HEK293 (cell line): ENCODE data around the gene HTR2A.

Source experiments
- CTCF ChIA-PET: fragments of 350-600 bp; formaldehyde crosslinking; extraction: SDS; loops from one replicate; lab custom pipeline; 2021; ENCODE audit warnings: antibody characterized with exemption; lab: Yijun Ruan, JAX
- POLR2A ChIA-PET: fragments of 300-600 bp; formaldehyde crosslinking; extraction: SDS; loops from one replicate; lab custom pipeline; 2020; ENCODE audit warnings: antibody characterized with exemption, inconsistent platforms; lab: Yijun Ruan, JAX
- H3K27ac ChIP-seq: fragments of 200-500 bp; sonication (Bioruptor generic); 2 replicates; pipeline ENCODE4 v1.5.1; 2014; ENCODE audit warnings: low read depth, low read length, control low read depth, inconsistent platforms; ENCODE audit errors: extremely low read depth
- H3K36me3 ChIP-seq, 2 experiments: fragments of 200-500 bp in 1 of 2; sonication (Bioruptor generic) in 1 of 2; 1 replicate in 1 of 2; 2 replicates in 1 of 2; pipeline ENCODE4 v1.5.1; 2014 to 2017; ENCODE audit warnings: inconsistent platforms in 2 of 2, low read length in 2 of 2; ENCODE audit not compliant: control insufficient read depth in 2 of 2, insufficient read depth in 1 of 2
- H3K4me1 ChIP-seq: fragments of 200-500 bp; sonication (Bioruptor generic); 2 replicates; pipeline ENCODE4 v1.5.1; 2014; ENCODE audit warnings: mild to moderate bottlenecking, low read length, inconsistent platforms; ENCODE audit not compliant: control insufficient read depth, insufficient read depth
- H3K4me3 ChIP-seq: 2 replicates; pipeline ENCODE4 v1.5.1; 2011; ENCODE audit warnings: low read depth, mild to moderate bottlenecking, control low read depth, low read length, moderate library complexity
- H3K9me3 ChIP-seq: fragments of 200-500 bp; sonication (Bioruptor generic); 2 replicates; pipeline ENCODE4 v1.5.1; 2014; ENCODE audit warnings: low read depth, low read length, inconsistent platforms; ENCODE audit not compliant: control insufficient read depth, insufficient read depth
- AEBP2 ChIP-seq: fragments of 450-650 bp; formaldehyde crosslinking; IDR thresholded peaks from 2 replicates; pipeline ENCODE4 v1.5.1; 2016; ENCODE audit warnings: missing biosample characterization, missing genetic modification characterization, borderline replicate concordance
- GLIS2 ChIP-seq: fragments of 450-650 bp; formaldehyde crosslinking; IDR thresholded peaks from 2 replicates; pipeline ENCODE4 v1.5.1; 2016; ENCODE audit warnings: missing biosample characterization, missing genetic modification characterization
- KLF9 ChIP-seq: fragments of 450-650 bp; formaldehyde crosslinking; IDR thresholded peaks from 2 replicates; pipeline ENCODE4 v1.5.1; 2016; ENCODE audit warnings: missing biosample characterization, missing genetic modification characterization, low read depth
- PATZ1 ChIP-seq: fragments of 450-650 bp; formaldehyde crosslinking; IDR thresholded peaks from 2 replicates; pipeline ENCODE4 v1.5.1; 2016; ENCODE audit warnings: missing biosample characterization, missing genetic modification characterization
- SCRT1 ChIP-seq: fragments of 450-650 bp; formaldehyde crosslinking; IDR thresholded peaks from 2 replicates; pipeline ENCODE4 v1.5.1; 2016; ENCODE audit warnings: missing biosample characterization, missing genetic modification characterization, borderline replicate concordance
- SCRT2 ChIP-seq: fragments of 450-650 bp; formaldehyde crosslinking; IDR thresholded peaks from 2 replicates; pipeline ENCODE4 v1.5.1; 2016; ENCODE audit warnings: missing biosample characterization, missing genetic modification characterization
- SP7 ChIP-seq: fragments of 450-650 bp; formaldehyde crosslinking; IDR thresholded peaks from 2 replicates; pipeline ENCODE4 v1.5.1; 2016; ENCODE audit warnings: missing biosample characterization, missing genetic modification characterization
- TRIM28 ChIP-seq: IDR thresholded peaks from 2 replicates; pipeline ENCODE4 v1.6.1; 2011; ENCODE audit warnings: low read length, control low read depth, borderline replicate concordance
- ZBTB26 ChIP-seq: fragments of 450-650 bp; formaldehyde crosslinking; optimal IDR thresholded peaks from 2 replicates; pipeline ENCODE3; 2016; ENCODE audit warnings: missing biosample characterization, mild to moderate bottlenecking, missing genetic modification characterization
- ZFP3 ChIP-seq: fragments of 450-650 bp; formaldehyde crosslinking; IDR thresholded peaks from 2 replicates; pipeline ENCODE4 v1.5.1; 2016; ENCODE audit warnings: low read depth, missing biosample characterization, missing genetic modification characterization
- ZFP41 ChIP-seq: fragments of 450-650 bp; formaldehyde crosslinking; IDR thresholded peaks from 2 replicates; pipeline ENCODE4 v1.5.1; 2016; ENCODE audit warnings: missing biosample characterization, missing genetic modification characterization, borderline replicate concordance
- ZNF10 ChIP-seq: fragments of 450-650 bp; formaldehyde crosslinking; IDR thresholded peaks from 2 replicates; pipeline ENCODE4 v1.5.1; 2017; ENCODE audit warnings: missing biosample characterization, missing genetic modification characterization
- ZNF112 ChIP-seq: fragments of 450-650 bp; formaldehyde crosslinking; IDR thresholded peaks from 2 replicates; pipeline ENCODE4 v1.5.0; 2017; ENCODE audit warnings: missing biosample characterization, missing genetic modification characterization
- ZNF132 ChIP-seq: fragments of 450-650 bp; formaldehyde crosslinking; IDR thresholded peaks from 2 replicates; pipeline ENCODE4 v1.5.1; 2017; ENCODE audit warnings: missing biosample characterization, missing genetic modification characterization, borderline replicate concordance
- ZNF2 ChIP-seq: fragments of 450-650 bp; formaldehyde crosslinking; IDR thresholded peaks from 2 replicates; pipeline ENCODE4 v1.5.1; 2016; ENCODE audit warnings: missing biosample characterization, missing genetic modification characterization
- ZNF426 ChIP-seq: fragments of 450-650 bp; formaldehyde crosslinking; IDR thresholded peaks from 2 replicates; pipeline ENCODE4 v1.5.1; 2017; ENCODE audit warnings: missing biosample characterization, missing genetic modification characterization, mild to moderate bottlenecking, inconsistent platforms, moderate library complexity
- ZNF473 ChIP-seq: fragments of 450-650 bp; formaldehyde crosslinking; IDR thresholded peaks from 2 replicates; pipeline ENCODE4 v1.5.1; 2017; ENCODE audit warnings: missing biosample characterization, missing genetic modification characterization
- ZNF529 ChIP-seq: fragments of 450-650 bp; formaldehyde crosslinking; IDR thresholded peaks from 2 replicates; pipeline ENCODE4 v1.5.1; 2017; ENCODE audit warnings: missing genetic modification characterization, missing biosample characterization; ENCODE audit not compliant: insufficient replicate concordance
- ZNF580 ChIP-seq: fragments of 450-650 bp; formaldehyde crosslinking; IDR thresholded peaks from 2 replicates; pipeline ENCODE4 v1.5.1; 2016; ENCODE audit warnings: missing biosample characterization, missing genetic modification characterization
- ZNF621 ChIP-seq: fragments of 450-650 bp; formaldehyde crosslinking; IDR thresholded peaks from 2 replicates; pipeline ENCODE4 v1.5.1; 2017; ENCODE audit warnings: missing biosample characterization, missing genetic modification characterization
- ZNF76 ChIP-seq: fragments of 450-650 bp; formaldehyde crosslinking; IDR thresholded peaks from 2 replicates; pipeline ENCODE4; 2016; ENCODE audit warnings: low read depth, missing biosample characterization, missing genetic modification characterization, borderline replicate concordance
- ZNF843 ChIP-seq: fragments of 450-650 bp; formaldehyde crosslinking; IDR thresholded peaks from 2 replicates; pipeline ENCODE4 v1.5.1; 2016; ENCODE audit warnings: missing biosample characterization, missing genetic modification characterization
- ZXDB ChIP-seq: fragments of 450-650 bp; formaldehyde crosslinking; IDR thresholded peaks from 2 replicates; pipeline ENCODE4 v1.5.1; 2016; ENCODE audit warnings: missing biosample characterization, missing genetic modification characterization

Gene HTR2A

GRCh38 chr13:46799139-46799538, 97.7 kb downstream of the HTR2A start:
- H3K4me1 ChIP-seq = no peaks in the 10 kb centered on the region; the same call in 1 of the 2 replicates
- no peak overlapping the region for H3K27ac ChIP-seq
- peaks cover 0 to 4% of the 10 kb centered on the region in 2 experiments; a peak in 1 of 3 replicates for H3K36me3 ChIP-seq
- POLR2A ChIA-PET = no interaction called here
- H3K9me3 ChIP-seq = no peaks in the 10 kb centered on the region
- CTCF ChIA-PET = no interaction called here
- TF ChIP-seq SCRT1 (tag by site-specific recombination) (no peak), ZNF580 (tag by site-specific recombination) (no peak), ZNF843 (tag by site-specific recombination) (no peak), ZXDB (tag by site-specific recombination) (no peak), ZNF132 (tag by site-specific recombination) (no peak), ZNF621 (tag by site-specific recombination) (no peak), ZNF2 (tag by site-specific recombination) (no peak), AEBP2 (no peak), ZNF426 (no peak)
- H3K4me3 ChIP-seq = no peak overlapping the region

- no peaks in the 10 kb centered on the region for H3K9me3 ChIP-seq
- ChIA-PET CTCF (no interaction called here), POLR2A (no interaction called here)
- peaks cover 3 to 7% of the 10 kb centered on the region in 2 experiments; a peak in 1 of 3 replicates for H3K36me3 ChIP-seq
- TF ChIP-seq ZFP3 (tag by site-specific recombination) = no peak
- TF ChIP-seq SCRT2 = peak; percentile 62; the same call in 1 of the 2 replicates
- TF ChIP-seq ZFP41 (tag by site-specific recombination) = no peak
- H3K4me3 ChIP-seq = peak overlapping the region; percentile 96
- H3K4me1 ChIP-seq = no peaks in the 10 kb centered on the region; the same call in 1 of the 2 replicates
- peak overlapping the region; percentile 57; the same call in 1 of the 2 replicates for H3K27ac ChIP-seq
Measured at GRCh38 chr13:46797501-46798237, 99.2 kb downstream of the HTR2A start.

GRCh38 chr13:46796515-46797474, 100.1 kb downstream of the HTR2A start, which contains the start of gene ESD:
ESD (minus strand) TSS chr13:46797161; CDS start chr13:46791413, 5,748 bp downstream.
- peak within 1 kb of the TSS; percentile 94 for H3K27ac ChIP-seq
- H3K4me3 ChIP-seq = peak within 1 kb of the TSS; percentile 96
- no peaks in the 10 kb centered on the region; the same call in 1 of the 2 replicates for H3K4me1 ChIP-seq
- POLR2A ChIA-PET = no interaction called here
- H3K36me3 ChIP-seq = peaks cover 3 to 7% of the 10 kb centered on the region in 2 experiments; a peak in 1 of 3 replicates
- no peaks in the 10 kb centered on the region for H3K9me3 ChIP-seq
- CTCF ChIA-PET = no interaction called here
- TF ChIP-seq ZNF529 (tag by site-specific recombination) (no peak), ZBTB26 (peak; percentile 65), ZNF473 (tag by site-specific recombination) (no peak), TRIM28 (no peak), ZNF76 (tag by site-specific recombination) (peak; percentile 91), ZNF10 (tag by site-specific recombination) (peak; percentile 14; the same call in 1 of the 2 replicates), GLIS2 (peak; percentile 42; the same call in 1 of the 2 replicates), SP7 (peak; percentile 70), KLF9 (tag by site-specific recombination) (peak; percentile 94), PATZ1 (tag by site-specific recombination) (peak; percentile 75), ZNF112 (tag by site-specific recombination) (no peak)
